Activated CD8-positive, alpha-beta memory T cell treated with anti-CD3 and anti-CD28 coated beads, Interleukin-2, amount 10 ng/mL, durations not matched to agents 7 days and 5 days (primary cell): ENCODE results near the gene GRID2. TPM values are rescaled to one million over a fixed set of nuclear protein-coding genes. Genes with fewer than 3 reads are reported as not detected.
"Not testable (repeated sequence)": the region's sequence is repeated elsewhere in the genome, so short reads cannot be mapped to it uniquely, and the experiment has no call there.

Experiments
- ATAC-seq: fragments of 150-1000 bp; cut with Tn5 transposase; one replicate; pipeline ENCODE4 v1.10.0; 2021; ENCODE audit warnings: moderate library complexity
- CTCF ChIA-PET: fragments of 350-600 bp; sonication (Branson Sonifier 250); formaldehyde crosslinking; loops from one replicate; lab custom pipeline; 2021; ENCODE audit warnings: antibody characterized with exemption; lab: Charles Lee
- DNase-seq: peaks from one replicate; pipeline ENCODE4 v3.0.0-alpha.2; 2020
- H3K27ac Mint-ChIP-seq: one replicate; pipeline ENCODE4 v1.8.0; 2021; ENCODE audit warnings: mild to moderate bottlenecking, mixed read lengths
- H3K27me3 Mint-ChIP-seq: one replicate; pipeline ENCODE4 v1.8.0; 2021; ENCODE audit warnings: mixed read lengths
- H3K36me3 Mint-ChIP-seq: one replicate; pipeline ENCODE4 v1.8.0; 2021; ENCODE audit warnings: mild to moderate bottlenecking, mixed read lengths
- H3K4me1 Mint-ChIP-seq: one replicate; pipeline ENCODE4 v1.8.0; 2021; ENCODE audit warnings: mixed read lengths
- H3K4me3 Mint-ChIP-seq: one replicate; pipeline ENCODE4 v1.8.0; 2021; ENCODE audit warnings: mild to moderate bottlenecking, moderate library complexity, mixed read lengths
- H3K9me3 Mint-ChIP-seq: one replicate; pipeline ENCODE4 v1.8.0; 2022; ENCODE audit warnings: low read depth, mixed read lengths
- total RNA-seq, 2 experiments: library from RNA; stranded (reverse); gene quantifications; one replicate each; pipeline ENCODE4 v1.2.3, GENCODE V29; 2021

The GRID2 gene
- total RNA-seq, 2 experiments from 2014 or later: not detected

DNA sequence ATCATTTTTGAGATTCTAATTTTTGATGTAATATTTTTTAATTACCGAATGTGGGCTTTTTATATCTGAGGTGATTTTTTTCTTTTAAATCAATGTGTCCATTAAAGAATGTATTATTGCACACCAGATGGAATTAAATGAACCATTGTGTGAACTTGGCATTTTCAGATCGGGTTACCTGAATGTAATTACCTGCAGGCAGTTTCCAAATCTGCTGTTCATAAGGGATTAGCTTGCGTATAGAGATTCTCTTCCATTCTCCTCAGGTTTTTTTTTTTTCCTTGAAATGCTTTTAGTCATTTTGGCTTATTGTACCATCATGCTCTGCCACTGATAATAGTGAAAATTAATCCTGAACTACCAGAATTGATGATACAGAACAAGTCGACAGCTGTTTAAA is 1013.3 kb downstream of the GRID2 start:
- no peaks in the 10 kb centered on the region for H3K27me3 Mint-ChIP-seq
- H3K27ac Mint-ChIP-seq: no peak overlapping the region
- no peak overlapping the region for H3K4me3 Mint-ChIP-seq
- no peaks in the 10 kb centered on the region for H3K9me3 Mint-ChIP-seq
- CTCF ChIA-PET: no interaction called here
- no peak for ATAC-seq
- no peaks in the 10 kb centered on the region for H3K4me1 Mint-ChIP-seq
- DNase-seq: no peak
- no peaks in the 10 kb centered on the region for H3K36me3 Mint-ChIP-seq

DNA sequence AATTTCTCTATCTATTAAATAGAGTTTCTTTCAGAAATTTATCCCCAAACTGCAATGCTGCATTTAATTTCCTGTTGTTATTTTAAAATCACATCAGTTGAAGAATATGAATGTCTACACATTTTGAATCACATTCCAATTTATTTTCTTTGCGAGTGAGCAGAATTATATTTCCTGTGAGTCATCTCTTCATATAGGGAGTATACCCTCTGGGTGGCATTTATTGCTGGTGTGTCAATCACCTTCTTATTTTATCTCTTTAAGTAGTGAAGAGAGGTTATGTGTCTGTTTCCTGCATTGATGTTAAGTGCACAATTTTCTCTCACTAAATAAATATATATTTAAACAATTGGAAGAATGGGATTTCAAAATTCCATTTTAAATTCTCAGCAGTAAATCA is 1013.8 kb downstream of the GRID2 start:
- DNase-seq: no peak
- Mint-ChIP-seq H3K27me3 (no peaks in the 10 kb centered on the region), H3K4me3 (no peak overlapping the region), H3K27ac (no peak overlapping the region), H3K4me1 (no peaks in the 10 kb centered on the region), H3K36me3 (no peaks in the 10 kb centered on the region), H3K9me3 (no peaks in the 10 kb centered on the region)
- no peak for ATAC-seq
- CTCF ChIA-PET: no interaction called here

DNA sequence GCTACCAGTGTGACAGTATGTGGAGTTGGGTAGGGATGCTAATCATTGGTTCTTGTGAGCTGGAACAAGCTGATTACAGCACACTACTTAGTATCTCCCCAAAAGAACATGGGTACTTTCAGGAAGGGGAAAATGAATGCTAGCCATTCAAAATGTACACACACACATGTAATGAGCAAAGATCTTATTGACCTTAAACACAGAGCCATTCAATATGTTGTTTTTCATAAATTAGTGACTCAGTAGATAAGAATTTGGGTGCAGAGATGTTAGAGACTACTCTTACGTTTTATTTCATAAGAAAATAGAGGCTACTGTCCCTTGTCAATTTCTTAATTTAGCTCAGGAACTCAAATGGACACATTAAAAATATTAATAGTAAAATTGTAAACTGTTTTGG is 1015.3 kb downstream of the GRID2 start:
- H3K9me3 Mint-ChIP-seq: no peaks in the 10 kb centered on the region
- no peak overlapping the region for H3K27ac Mint-ChIP-seq
- ATAC-seq: no peak
- H3K27me3 Mint-ChIP-seq: no peaks in the 10 kb centered on the region
- DNase-seq: no peak
- CTCF ChIA-PET: no interaction called here
- H3K4me3 Mint-ChIP-seq: no peak overlapping the region
- H3K4me1 Mint-ChIP-seq: no peaks in the 10 kb centered on the region
- no peaks in the 10 kb centered on the region for H3K36me3 Mint-ChIP-seq

DNA sequence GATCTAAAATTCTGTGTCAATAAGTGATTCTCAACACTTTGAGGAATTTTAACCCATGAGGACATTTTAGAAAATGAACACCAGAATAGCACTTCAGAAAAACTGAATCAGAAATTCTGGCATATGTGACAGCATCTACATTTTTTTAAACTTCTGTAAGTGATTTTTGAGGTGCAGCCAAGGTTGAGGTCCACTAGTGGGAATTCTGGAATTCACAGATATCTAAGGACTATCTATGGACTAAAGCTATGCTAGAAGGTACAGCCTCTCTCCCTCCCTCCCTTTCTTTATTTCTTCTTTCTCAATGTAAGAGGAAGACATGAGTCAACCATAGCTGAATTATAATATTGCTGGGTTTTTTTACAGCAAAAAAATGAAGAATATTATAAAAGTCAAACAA is 1016.6 kb downstream of the GRID2 start:
- no peak for DNase-seq
- no peak overlapping the region for H3K4me3 Mint-ChIP-seq
- no peaks in the 10 kb centered on the region for H3K4me1 Mint-ChIP-seq
- CTCF ChIA-PET: no interaction called here
- H3K27me3 Mint-ChIP-seq: no peaks in the 10 kb centered on the region
- no peaks in the 10 kb centered on the region for H3K9me3 Mint-ChIP-seq
- ATAC-seq: no peak
- no peak overlapping the region for H3K27ac Mint-ChIP-seq
- H3K36me3 Mint-ChIP-seq: no peaks in the 10 kb centered on the region

DNA sequence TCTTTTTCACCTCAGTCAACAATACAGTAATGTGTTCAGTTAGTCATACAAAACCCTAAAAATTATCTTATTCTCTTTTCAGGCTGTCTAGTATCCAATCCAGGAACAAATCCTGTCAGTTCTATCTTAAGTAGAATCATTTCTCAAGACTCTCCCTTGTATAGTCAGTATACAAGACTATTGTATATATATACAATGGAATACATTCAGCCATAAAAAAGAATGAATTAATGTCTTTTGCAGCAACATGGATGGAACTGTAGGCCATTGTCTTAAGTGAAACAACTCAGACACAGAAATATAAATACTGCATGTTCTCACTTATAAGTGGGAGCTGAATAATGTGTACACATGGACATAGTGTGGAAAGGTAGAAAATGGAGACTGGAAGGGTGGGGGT is 1023.6 kb downstream of the GRID2 start:
- ATAC-seq (no peak), DNase-seq (no peak)
- Mint-ChIP-seq H3K4me3 (no peak overlapping the region), H3K4me1 (no peaks in the 10 kb centered on the region), H3K27ac (no peak overlapping the region), H3K9me3 (no peaks in the 10 kb centered on the region), H3K27me3 (no peaks in the 10 kb centered on the region), H3K36me3 (no peaks in the 10 kb centered on the region)
- CTCF ChIA-PET: no interaction called here

DNA sequence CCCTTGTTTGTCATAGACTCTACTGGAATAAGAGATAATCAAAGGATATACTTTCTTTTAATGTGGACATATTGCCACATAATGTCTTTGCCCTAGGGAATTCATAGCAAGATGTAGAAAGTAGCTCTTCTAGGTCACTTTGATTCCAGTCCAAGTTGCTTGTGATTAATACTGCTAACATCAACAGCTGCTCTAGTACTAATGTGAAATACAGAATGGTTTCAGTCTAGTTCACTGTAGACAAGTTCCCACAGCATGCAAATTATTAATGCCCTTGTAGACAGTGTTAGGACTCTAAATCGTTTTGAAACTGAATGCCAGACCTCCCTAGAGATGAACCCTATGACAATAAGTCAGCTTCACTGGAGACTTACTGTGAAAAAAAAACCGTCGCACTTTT is 1030.2 kb downstream of the GRID2 start:
- Mint-ChIP-seq H3K4me1 (no peaks in the 10 kb centered on the region), H3K9me3 (no peaks in the 10 kb centered on the region), H3K4me3 (no peak overlapping the region), H3K27ac (no peak overlapping the region), H3K36me3 (no peaks in the 10 kb centered on the region), H3K27me3 (no peaks in the 10 kb centered on the region)
- CTCF ChIA-PET: no interaction called here
- no peak for DNase-seq
- no peak for ATAC-seq

DNA sequence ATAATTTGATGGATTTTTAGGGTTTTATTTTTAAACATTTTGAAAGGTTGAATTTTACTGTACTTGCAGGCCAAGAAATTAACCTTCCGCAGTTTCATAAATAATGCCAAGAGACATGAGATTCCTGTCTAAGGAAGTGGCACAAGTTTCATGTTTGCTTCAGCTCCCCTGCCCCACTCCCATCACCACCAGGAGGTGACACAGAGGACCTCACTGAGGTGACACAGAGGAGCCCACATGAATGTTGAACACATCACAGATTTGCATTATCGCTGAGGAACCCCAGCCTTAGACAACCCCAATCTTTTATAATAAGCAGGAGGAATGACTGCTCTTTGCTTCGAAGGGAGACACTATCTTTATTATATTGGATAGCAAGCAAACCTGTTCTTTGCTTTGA is 1033.4 kb downstream of the GRID2 start:
- Mint-ChIP-seq H3K4me3 (no peak overlapping the region), H3K27me3 (no peaks in the 10 kb centered on the region), H3K9me3 (peaks cover 2% of the 10 kb centered on the region), H3K4me1 (no peaks in the 10 kb centered on the region), H3K27ac (no peak overlapping the region), H3K36me3 (no peaks in the 10 kb centered on the region)
- ATAC-seq: no peak
- no peak for DNase-seq
- CTCF ChIA-PET: no interaction called here

DNA sequence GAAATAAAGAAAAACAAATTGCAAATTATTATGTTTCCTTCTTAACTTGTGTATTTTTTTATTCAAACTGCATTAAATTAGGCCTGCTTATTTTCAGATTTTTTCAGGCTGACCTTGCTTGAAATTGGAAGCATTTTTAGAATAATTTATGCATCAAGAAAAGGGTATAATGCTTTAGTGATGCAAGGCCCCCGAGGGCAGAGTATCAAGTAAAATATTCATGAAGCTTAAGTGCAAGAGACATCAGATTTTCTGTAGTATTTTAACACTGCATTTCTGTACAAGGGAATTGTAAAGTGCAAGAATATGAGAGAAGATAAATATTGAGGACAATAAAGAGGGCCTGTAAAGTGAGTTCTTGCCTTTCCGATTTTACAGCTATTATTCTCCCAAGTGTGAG is 1039.0 kb downstream of the GRID2 start:
- ATAC-seq (no peak), DNase-seq (no peak)
- no peak overlapping the region for H3K27ac Mint-ChIP-seq
- CTCF ChIA-PET: no interaction called here
- H3K4me3 Mint-ChIP-seq: no peak overlapping the region
- H3K36me3 Mint-ChIP-seq: no peaks in the 10 kb centered on the region
- H3K4me1 Mint-ChIP-seq: no peaks in the 10 kb centered on the region
- H3K27me3 Mint-ChIP-seq: no peaks in the 10 kb centered on the region
- H3K9me3 Mint-ChIP-seq: peaks cover 4% of the 10 kb centered on the region

DNA sequence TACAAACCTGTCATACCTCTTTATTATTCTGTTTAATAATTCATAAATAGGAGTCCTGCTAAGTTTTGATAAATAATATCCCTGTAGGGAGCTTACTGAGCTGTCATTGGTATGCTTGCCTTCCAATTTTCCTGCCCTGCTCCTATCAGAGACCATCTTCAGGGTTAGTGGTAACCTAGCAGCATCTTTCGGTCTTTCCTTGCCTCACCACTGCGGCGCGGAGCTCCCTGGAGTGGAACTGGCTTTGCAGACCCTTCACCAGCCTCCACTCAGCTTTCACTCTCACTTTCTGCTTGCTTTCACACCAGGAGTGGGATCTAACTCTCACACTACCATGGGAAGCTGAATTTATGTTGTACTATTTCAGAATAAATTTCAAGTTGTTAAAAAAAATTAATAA is 1043.1 kb downstream of the GRID2 start:
- CTCF ChIA-PET: no interaction called here
- no peak for ATAC-seq
- H3K4me3 Mint-ChIP-seq: no peak overlapping the region

DNA sequence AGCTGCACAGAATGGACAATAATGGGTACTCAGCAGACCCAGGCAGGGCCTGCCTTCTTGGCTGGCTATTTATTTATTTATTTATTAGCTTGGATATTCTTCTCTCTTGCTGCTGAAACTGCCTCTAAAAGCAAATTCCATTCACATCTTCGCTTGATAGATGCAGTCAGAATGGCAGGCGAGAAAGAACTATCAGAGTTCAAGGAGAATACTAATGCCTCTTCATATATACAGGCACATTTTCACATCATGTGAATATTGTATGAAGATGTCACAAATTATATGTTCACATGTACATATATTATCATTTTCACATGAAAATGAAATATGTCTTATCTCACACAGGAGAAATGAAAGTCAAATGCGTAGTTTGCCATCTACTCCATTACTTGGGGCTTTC is 1045.1 kb downstream of the GRID2 start:
- H3K36me3 Mint-ChIP-seq: no peaks in the 10 kb centered on the region
- CTCF ChIA-PET: no interaction called here

More for the DNA sequence above, 1043.1 kb downstream of the GRID2 start:
- H3K4me1 Mint-ChIP-seq: no peaks in the 10 kb centered on the region
- H3K9me3 Mint-ChIP-seq: peaks cover 6% of the 10 kb centered on the region
- no peak for DNase-seq
- no peaks in the 10 kb centered on the region for H3K36me3 Mint-ChIP-seq
- no peak overlapping the region for H3K27ac Mint-ChIP-seq
- H3K27me3 Mint-ChIP-seq: no peaks in the 10 kb centered on the region

DNA sequence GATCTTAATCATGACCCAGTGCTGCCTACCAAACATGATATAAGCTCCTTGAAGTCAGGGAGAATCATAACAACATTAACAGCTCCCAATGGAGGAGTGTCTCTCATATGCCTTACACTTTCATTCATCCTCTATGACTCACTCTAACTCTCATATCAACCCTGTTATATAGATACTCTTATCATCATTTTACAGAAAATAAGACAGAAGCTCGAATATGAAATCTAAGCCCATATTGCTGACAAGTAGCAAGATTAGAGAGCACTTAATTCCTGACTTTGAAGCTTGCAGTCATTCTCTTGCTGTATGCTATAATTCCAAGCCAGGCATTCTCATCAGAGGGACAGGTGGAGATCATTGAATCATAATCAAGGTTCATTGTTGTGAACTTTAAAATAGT is 1048.1 kb downstream of the GRID2 start:
- Mint-ChIP-seq H3K27ac (no peak overlapping the region), H3K36me3 (no peaks in the 10 kb centered on the region), H3K4me1 (no peaks in the 10 kb centered on the region), H3K4me3 (no peak overlapping the region), H3K9me3 (peaks cover 3% of the 10 kb centered on the region), H3K27me3 (no peaks in the 10 kb centered on the region)
- CTCF ChIA-PET: no interaction called here
- ATAC-seq: no peak
- no peak for DNase-seq

More for the DNA sequence above, 1045.1 kb downstream of the GRID2 start:
- Mint-ChIP-seq H3K27ac (no peak overlapping the region), H3K4me1 (no peaks in the 10 kb centered on the region), H3K9me3 (peaks cover 3% of the 10 kb centered on the region), H3K27me3 (no peaks in the 10 kb centered on the region), H3K4me3 (no peak overlapping the region)
- DNase-seq: no peak
- no peak for ATAC-seq

DNA sequence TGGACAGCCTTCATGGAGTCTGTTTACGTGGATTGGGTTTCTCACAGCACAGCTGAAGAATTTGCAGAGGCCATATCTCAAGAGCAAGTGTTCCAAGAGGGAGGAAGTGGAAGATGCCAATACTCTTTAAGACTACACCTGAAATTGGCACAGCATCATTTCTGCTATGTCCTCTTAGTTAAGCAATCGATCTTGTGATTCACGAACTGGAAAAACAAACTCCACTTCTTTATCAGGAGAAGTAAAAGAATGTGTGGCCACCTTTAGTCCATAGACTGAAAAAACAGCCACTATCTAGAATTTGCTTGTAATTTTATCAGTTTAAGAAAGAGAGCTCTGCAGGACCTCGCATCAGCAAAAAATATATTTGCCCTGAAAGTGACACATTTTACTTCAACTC is 1051.6 kb downstream of the GRID2 start:
- DNase-seq (no peak), ATAC-seq (no peak)
- H3K9me3 Mint-ChIP-seq: peaks cover 6% of the 10 kb centered on the region
- CTCF ChIA-PET: no interaction called here
- H3K4me3 Mint-ChIP-seq: no peak overlapping the region
- no peaks in the 10 kb centered on the region for H3K36me3 Mint-ChIP-seq
- no peaks in the 10 kb centered on the region for H3K4me1 Mint-ChIP-seq
- H3K27me3 Mint-ChIP-seq: no peaks in the 10 kb centered on the region
- H3K27ac Mint-ChIP-seq: no peak overlapping the region

DNA sequence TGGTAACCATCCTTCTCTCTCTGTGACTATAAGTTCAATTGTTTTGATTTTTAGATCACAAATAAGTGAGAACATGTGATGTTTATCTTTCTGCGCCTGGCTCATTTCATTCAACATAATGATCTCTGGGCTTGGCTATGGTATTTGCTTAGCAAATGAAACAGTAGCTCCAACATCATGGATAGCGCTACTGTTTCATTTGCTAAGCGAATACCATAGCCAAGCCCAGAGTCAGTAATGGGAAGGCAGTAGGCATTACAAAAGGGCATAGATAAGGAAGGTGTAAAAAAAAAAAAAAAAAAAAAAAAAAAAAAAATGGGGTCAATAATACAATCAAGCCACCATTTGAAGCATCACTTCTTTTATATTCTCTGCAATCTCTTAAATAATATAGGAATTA is 1055.8 kb downstream of the GRID2 start:
- Mint-ChIP-seq H3K4me1 (no peaks in the 10 kb centered on the region), H3K36me3 (no peaks in the 10 kb centered on the region), H3K4me3 (no peak overlapping the region), H3K9me3 (peaks cover 4% of the 10 kb centered on the region), H3K27me3 (no peaks in the 10 kb centered on the region), H3K27ac (no peak overlapping the region)
- CTCF ChIA-PET: no interaction called here
- ATAC-seq (no peak), DNase-seq (no peak)

DNA sequence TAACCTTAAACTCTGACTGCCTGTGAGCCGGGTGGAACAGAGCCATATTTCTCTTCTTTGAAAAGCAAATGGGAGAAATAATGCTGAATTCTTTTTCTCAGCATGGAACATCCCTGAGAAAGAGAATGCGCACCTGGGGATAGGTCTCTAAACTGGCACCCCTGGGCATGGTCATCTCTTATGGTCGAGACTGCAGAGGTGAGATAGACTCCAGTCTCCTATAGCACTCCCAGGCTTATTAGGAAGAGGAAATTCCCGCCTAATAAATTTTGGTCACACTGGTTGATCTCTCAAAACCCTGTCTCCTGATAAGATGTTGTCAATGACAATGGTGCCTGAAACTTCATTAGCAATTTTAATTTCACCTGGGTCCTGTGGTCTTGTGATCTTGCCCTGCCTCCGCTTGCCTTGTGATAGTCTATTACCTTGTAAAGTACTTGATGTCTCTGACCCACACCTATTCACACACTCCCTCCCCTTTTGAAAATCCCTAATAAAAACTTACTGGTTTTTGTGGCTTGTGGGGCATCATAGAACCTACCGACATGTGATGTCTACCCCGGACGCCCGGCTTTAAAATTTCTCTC is 1062.5 kb downstream of the GRID2 start:
- H3K9me3 Mint-ChIP-seq, H3K27ac Mint-ChIP-seq, ATAC-seq, CTCF ChIA-PET, H3K27me3 Mint-ChIP-seq, H3K4me1 Mint-ChIP-seq, DNase-seq, H3K4me3 Mint-ChIP-seq, H3K36me3 Mint-ChIP-seq: not testable (repeated sequence)

DNA sequence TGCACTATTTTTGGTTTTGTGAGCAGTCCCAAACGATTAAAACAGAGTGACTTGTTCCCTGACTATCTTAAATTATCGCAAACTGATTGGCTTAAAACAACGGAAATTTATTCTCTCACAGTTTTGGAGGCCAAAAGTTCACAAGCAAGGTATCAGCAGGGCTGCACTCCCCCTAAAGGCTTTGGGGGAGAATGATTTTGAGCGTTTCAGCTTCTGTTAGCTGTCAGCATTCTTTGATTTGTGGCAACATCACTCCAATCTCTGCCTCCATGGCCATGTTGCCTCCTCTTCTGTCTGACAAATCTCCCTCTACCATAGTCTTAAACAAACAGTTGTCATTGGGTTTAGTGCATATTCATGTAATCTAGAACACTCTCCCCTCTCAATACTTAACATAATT is 1065.2 kb downstream of the GRID2 start:
- DNase-seq (no peak), ATAC-seq (no peak)
- CTCF ChIA-PET: no interaction called here
- H3K27ac Mint-ChIP-seq: no peak overlapping the region
- no peaks in the 10 kb centered on the region for H3K27me3 Mint-ChIP-seq
- no peaks in the 10 kb centered on the region for H3K4me1 Mint-ChIP-seq
- no peak overlapping the region for H3K4me3 Mint-ChIP-seq
- H3K9me3 Mint-ChIP-seq: peaks cover 6% of the 10 kb centered on the region
- H3K36me3 Mint-ChIP-seq: no peaks in the 10 kb centered on the region
